ENCODE data around the gene GAREM1.
"Not testable (repeated sequence)": the region's sequence is repeated elsewhere in the genome, so short reads cannot be mapped to it uniquely, and the experiment has no call there.

- TF ChIP-seq CTCF (IDR thresholded peaks at IDR 0.05; ENCODE audit: control extremely low read depth in 1 of 3, insufficient read depth in 1 of 3, low read depth in 1 of 3, low read length in 3 of 3); GABPA (IDR thresholded peaks at IDR 0.05; ENCODE audit: borderline replicate concordance, insufficient read depth, low read length); ATF3 (IDR thresholded peaks at IDR 0.05; ENCODE audit: insufficient read depth, low read depth, low read length); POLR2AphosphoS5 (IDR thresholded peaks at IDR 0.05; ENCODE audit: low read depth, low read length); SUZ12 (IDR thresholded peaks at IDR 0.05; ENCODE audit: low read length); EP300 (IDR thresholded peaks at IDR 0.05; ENCODE audit: borderline replicate concordance in 1 of 2, low read depth in 2 of 2, low read length in 2 of 2); HDAC2 (IDR thresholded peaks at IDR 0.05; ENCODE audit: borderline replicate concordance in 1 of 2, low read depth in 2 of 2, low read length in 2 of 2): not testable (repeated sequence)
Measured at GRCh38 chr18:32501242-32501641, 30.6 kb upstream of the GAREM1 start.

Measured in H1 (cell line).